ENCODE measurements around the gene MACROD2.

Gene MACROD2

GRCh38 chr20:15702161-15702560 lies 1706.8 kb downstream of the MACROD2 start:
- TF ChIP-seq CTCF (IDR thresholded peaks at IDR 0.05; ENCODE audit: extremely low read depth, missing control alignments) = no peak
- no peak for DNase-seq (ENCODE audit: low spot score)

GRCh38 chr20:15703171-15703911 lies 1708.0 kb downstream of the MACROD2 start:
- no peak for TF ChIP-seq CTCF (IDR thresholded peaks at IDR 0.05; ENCODE audit: extremely low read depth, missing control alignments)

GRCh38 chr20:15705975-15706374 lies 1710.7 kb downstream of the MACROD2 start:
- no peak for DNase-seq (ENCODE audit: low spot score)
- TF ChIP-seq CTCF (IDR thresholded peaks at IDR 0.05; ENCODE audit: extremely low read depth, missing control alignments) = no peak

More at GRCh38 chr20:15703171-15703911, 1708.0 kb downstream of the MACROD2 start:
- no peak for DNase-seq (ENCODE audit: low spot score)

GRCh38 chr20:15706719-15707118 lies 1711.4 kb downstream of the MACROD2 start:
- TF ChIP-seq CTCF (IDR thresholded peaks at IDR 0.05; ENCODE audit: extremely low read depth, missing control alignments) = no peak
- no peak for DNase-seq (ENCODE audit: low spot score)

- TF ChIP-seq CTCF (IDR thresholded peaks at IDR 0.05; ENCODE audit: extremely low read depth, missing control alignments) = peak; percentile 76
- DNase-seq (ENCODE audit: low spot score) = peak; percentile 64
Measured at GRCh38 chr20:15708984-15709598, 1713.8 kb downstream of the MACROD2 start.

- DNase-seq (ENCODE audit: low spot score) = no peak
- TF ChIP-seq CTCF (IDR thresholded peaks at IDR 0.05; ENCODE audit: extremely low read depth, missing control alignments) = no peak
Measured at GRCh38 chr20:15710636-15711035, 1715.3 kb downstream of the MACROD2 start.

- no peak for TF ChIP-seq CTCF (IDR thresholded peaks at IDR 0.05; ENCODE audit: extremely low read depth, missing control alignments)
- DNase-seq (ENCODE audit: low spot score) = no peak
Measured at GRCh38 chr20:15711177-15711576, 1715.9 kb downstream of the MACROD2 start.
